Epithelial cell of proximal tubule (primary cell): ENCODE data around the gene GEMIN8. TPM values are rescaled to one million over a fixed set of nuclear protein-coding genes. Genes with fewer than 3 reads are reported as not detected.
A peak's percentile ranks its signal among the peaks of the same experiment; 100 is the strongest.

ENCODE experiments used
- DNase-seq: peaks from one replicate; pipeline ENCODE4 v3.0.0-alpha.2; 2011; ENCODE audit warnings: low read depth
- H3K4me3 ChIP-seq: 2 replicates; pipeline ENCODE4 v1.5.1; 2011; ENCODE audit warnings: low read depth, mild to moderate bottlenecking, low read length
- CTCF ChIP-seq: conservative IDR thresholded peaks from 2 replicates; pipeline ENCODE4 v1.5.1; 2012; ENCODE audit warnings: low read depth, mild to moderate bottlenecking, low read length
- total RNA-seq: library from RNA; depleted of rRNA; stranded (reverse); fragments of >200 nt; gene quantifications from 2 replicates; pipeline ENCODE4 v1.2.3, GENCODE V29; 2015

GEMIN8 gene
- total RNA-seq, 1 donor from 2014 or later, result 25.9 TPM

- TF ChIP-seq CTCF, result no peak
- no peak for DNase-seq
- no peak overlapping the region for H3K4me3 ChIP-seq
Measured at GRCh38 chrX:14062524-14062923, 32.8 kb upstream of the GEMIN8 start.

- no peak for TF ChIP-seq CTCF
- H3K4me3 ChIP-seq, result no peak overlapping the region
- no peak for DNase-seq
Measured at GRCh38 chrX:14056206-14056605, 26.5 kb upstream of the GEMIN8 start.

- TF ChIP-seq CTCF, result peak; percentile 26
- no peak overlapping the region for H3K4me3 ChIP-seq
- no peak for DNase-seq
Measured at GRCh38 chrX:14051416-14051815, 21.7 kb upstream of the GEMIN8 start.

GRCh38 chrX:14050709-14051108 is 21.0 kb upstream of the GEMIN8 start:
- H3K4me3 ChIP-seq, result no peak overlapping the region
- DNase-seq, result no peak
- no peak for TF ChIP-seq CTCF

GRCh38 chrX:14043209-14043608 is 13.5 kb upstream of the GEMIN8 start:
- DNase-seq, result no peak
- no peak for TF ChIP-seq CTCF
- no peak overlapping the region for H3K4me3 ChIP-seq

DNA sequence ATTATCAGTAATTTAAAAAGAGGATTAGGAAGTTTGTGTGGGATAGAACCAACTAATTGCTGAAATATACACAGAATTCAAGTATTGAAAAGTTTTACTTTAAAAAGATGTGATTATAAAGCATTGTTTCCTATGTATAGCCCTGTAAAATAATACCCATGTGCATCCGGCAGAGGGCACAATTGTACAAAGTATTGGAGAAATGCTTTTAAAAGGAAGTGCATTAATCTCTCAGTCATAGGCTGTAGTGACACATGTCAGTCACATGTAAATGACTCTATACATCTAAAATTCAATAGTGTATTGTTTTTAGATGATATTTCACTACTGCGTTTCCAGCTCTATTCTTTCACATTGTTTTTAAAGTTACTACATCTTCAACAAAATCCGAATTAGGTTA is 9.7 kb upstream of the GEMIN8 start:
- H3K4me3 ChIP-seq, result no peak overlapping the region
- no peak for DNase-seq
- peak; percentile 51 for TF ChIP-seq CTCF

GRCh38 chrX:14038375-14039085 is 8.8 kb upstream of the GEMIN8 start:
- DNase-seq, result no peak
- no peak overlapping the region for H3K4me3 ChIP-seq
- no peak for TF ChIP-seq CTCF
